Heart right ventricle (tissue), 16 donors: Measurements from ENCODE around the gene TMEM95. TPM values are rescaled to one million over a fixed set of nuclear protein-coding genes. Genes with fewer than 3 reads are reported as not detected.
A peak's percentile ranks its signal among the peaks of the same experiment; 100 is the strongest.

Experiments used
- ATAC-seq, 8 donors: fragments of 200-7000 bp; cut with Tn5 transposase; one replicate each; pipeline ENCODE4 v1.9.1; 2020; ENCODE audit warnings: mild to moderate bottlenecking in 8 of 8, moderate library complexity in 8 of 8, moderate number of reproducible peaks in 1 of 8
- DNase-seq, 2 donors: peaks; one replicate each; pipeline ENCODE4 v3.0.0-alpha.2; 2020
- H3K27ac ChIP-seq, 10 donors: fragments of 200-600 bp; sonication (generic) in 2 of 10; one replicate each; pipeline versions ENCODE4 v1.5.0 to v1.8.0; 2020 to 2022; ENCODE audit warnings: mild to moderate bottlenecking in 3 of 10
- H3K27me3 ChIP-seq, 7 donors: fragments of 200-600 bp; one replicate each; pipeline ENCODE4 v1.8.0; 2021 to 2022; ENCODE audit warnings: mild to moderate bottlenecking in 2 of 7
- H3K36me3 ChIP-seq, 9 donors: fragments of 200-600 bp; sonication (generic) in 1 of 9; one replicate each; pipeline versions ENCODE4 v1.5.0 to v1.8.0; 2020 to 2022; ENCODE audit warnings: mild to moderate bottlenecking in 2 of 9
- H3K4me1 ChIP-seq, 9 donors: fragments of 200-600 bp; sonication (generic) in 1 of 9; one replicate each; pipeline versions ENCODE4 v1.5.0 to v1.8.0; 2020 to 2022; ENCODE audit warnings: mild to moderate bottlenecking in 4 of 9
- H3K4me3 ChIP-seq, 10 donors: fragments of 200-600 bp; sonication (generic) in 2 of 10; one replicate each; pipeline versions ENCODE4 v1.5.0 to v1.8.0; 2020 to 2022; ENCODE audit warnings: mild to moderate bottlenecking in 7 of 10, moderate library complexity in 2 of 10
- H3K9me3 ChIP-seq, 11 donors: fragments of 200-600 bp in 10 of 11; sonication (generic) in 2 of 11; one replicate each; pipeline versions ENCODE4 v1.5.0 to v1.8.0; 2013 to 2022; ENCODE audit warnings: mild to moderate bottlenecking in 2 of 11, control low read depth in 1 of 11, moderate library complexity in 1 of 11
- WGBS, 2 donors: extraction: QIAGEN DNeasy Blood & Tissue Kit; methylation state at CpG; one replicate each; pipeline ENCODE4 v1.1.7; 2013; ENCODE audit warnings: inconsistent platforms in 1 of 2; 5-methylcytosine and 5-hydroxymethylcytosine counted together
- intact Hi-C, 10 donors: fragments of 100-400 bp; cut with DNase I; formaldehyde crosslinking; loops; one replicate each; pipeline versions ENCODE4 v1.11.1 to v1.14.2; 2022
- polyA plus RNA-seq, 2 donors: library from polyadenylated mRNA; stranded (reverse); fragments of 200-250 nt; gene quantifications; one replicate each; pipeline ENCODE4 v1.2.3, GENCODE V29; 2013
- total RNA-seq, 10 donors: library from RNA; stranded (reverse); fragmentation: NEBNext Ultra II Directional in 3 of 10; extraction: Animal tissue kit (Norgen Biotek cat#: 25700) in 3 of 10; gene quantifications; one replicate each; pipeline versions ENCODE4 v1.2.1 to v1.2.4, GENCODE V29; 2021 to 2023
- TF ChIP-seq, protein P1 (sequence below), 9 donors: fragments of 200-600 bp; sonication (generic) in 2 of 9; IDR thresholded peaks; one replicate each; pipeline versions ENCODE4 v1.5.0 to v1.8.0; 2021 to 2022; ENCODE audit warnings: antibody characterized with exemption in 9 of 9, mild to moderate bottlenecking in 5 of 9, moderate library complexity in 1 of 9
- donor health status: Arrhythmogenic right ventricular cardiomyopathy.
- donor health status: ischemic (EF 13 %, LVEDD 7.1; RV severe dilation, severe dysfunction).
- donor health status: healthy with polysubstance abuse.
- donor health status: DM: no; HTN: yes; CAD: no.
- donor health status: DM: no; HTN: no; CAD: no.
- donor health status: ischemic (EF 25% LVEDD 6.9; RV normal size, moderate dysfunction).
- donor health status: ischemic (EF 25% LVEDD 5.7; RV mildly dilated, moderate dysfunction).
- donor health status: healthy.
- donor health status: DM: yes; HTN: yes; CAD: no.
- donor health status: Ischemic cardiomyopathy.
- donor health status: ischemic (EF 35%, LVEDD 5.7; RV mildly dilated, moderate dysfunction).
- donor health status: nonischemic (EF 11% LVEDD 7.7; RV severe dilation, severe dysfunction).
- donor health status: DM: yes; HTN: yes; CAD: no.
- donor health status: PGD.
- donor health status: ischemic (EF 29% LVEDD 5.4; RV normal size, mild dysfunction).
- donor health status: nonischemic (EF 23%, LVEDD 6.1; RV moderate dilation, normal function).

Gene TMEM95
- total and polyA plus RNA-seq, 12 donors = 0.39 TPM; not detected in 11

DNA sequence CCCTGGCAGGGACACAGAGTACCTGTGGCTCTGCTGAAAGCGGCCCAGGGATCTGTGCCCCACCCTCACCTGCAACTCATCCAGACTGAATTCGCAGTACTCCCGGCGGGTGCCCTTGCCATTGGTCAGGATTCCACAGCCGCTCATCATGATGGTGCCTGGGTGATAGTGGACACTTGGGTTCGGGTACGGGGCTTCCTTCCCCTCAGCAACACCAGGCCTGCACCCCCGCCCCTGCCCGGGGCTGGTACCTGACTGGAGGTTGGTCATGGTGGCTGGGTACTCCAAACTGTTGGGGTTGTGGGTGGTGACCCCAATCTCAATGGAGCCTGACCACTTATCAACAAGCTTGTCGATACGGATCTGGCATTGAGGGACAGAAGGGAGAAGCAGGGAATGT is 28.8 kb upstream of the TMEM95 start:
- H3K4me1 ChIP-seq = peaks cover 0 to 25% (median 20%) of the 10 kb centered on the region in 9 donors
- peaks cover 5 to 56% (median 37%) of the 10 kb centered on the region in 9 donors for H3K36me3 ChIP-seq
- H3K27ac ChIP-seq = no peak overlapping the region
- WGBS, 2 donors = 89 to 93% methylated on average over 11 of the region's 11 CpGs
- TF ChIP-seq, protein P1, sequence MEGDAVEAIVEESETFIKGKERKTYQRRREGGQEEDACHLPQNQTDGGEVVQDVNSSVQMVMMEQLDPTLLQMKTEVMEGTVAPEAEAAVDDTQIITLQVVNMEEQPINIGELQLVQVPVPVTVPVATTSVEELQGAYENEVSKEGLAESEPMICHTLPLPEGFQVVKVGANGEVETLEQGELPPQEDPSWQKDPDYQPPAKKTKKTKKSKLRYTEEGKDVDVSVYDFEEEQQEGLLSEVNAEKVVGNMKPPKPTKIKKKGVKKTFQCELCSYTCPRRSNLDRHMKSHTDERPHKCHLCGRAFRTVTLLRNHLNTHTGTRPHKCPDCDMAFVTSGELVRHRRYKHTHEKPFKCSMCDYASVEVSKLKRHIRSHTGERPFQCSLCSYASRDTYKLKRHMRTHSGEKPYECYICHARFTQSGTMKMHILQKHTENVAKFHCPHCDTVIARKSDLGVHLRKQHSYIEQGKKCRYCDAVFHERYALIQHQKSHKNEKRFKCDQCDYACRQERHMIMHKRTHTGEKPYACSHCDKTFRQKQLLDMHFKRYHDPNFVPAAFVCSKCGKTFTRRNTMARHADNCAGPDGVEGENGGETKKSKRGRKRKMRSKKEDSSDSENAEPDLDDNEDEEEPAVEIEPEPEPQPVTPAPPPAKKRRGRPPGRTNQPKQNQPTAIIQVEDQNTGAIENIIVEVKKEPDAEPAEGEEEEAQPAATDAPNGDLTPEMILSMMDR (IDR thresholded peaks at IDR 0.05) = no peak
- no peaks in the 10 kb centered on the region for H3K27me3 ChIP-seq
- no peak for DNase-seq
- ATAC-seq = no peak
- no peaks in the 10 kb centered on the region for H3K9me3 ChIP-seq
- no peak overlapping the region for H3K4me3 ChIP-seq
- intact Hi-C loops = no loop called here

- DNase-seq = no peak
- Histone ChIP-seq H3K36me3 (peaks cover 5 to 47% (median 28%) of the 10 kb centered on the region in 9 donors), H3K9me3 (no peaks in the 10 kb centered on the region), H3K27me3 (no peaks in the 10 kb centered on the region), H3K4me1 (peaks cover 0 to 25% (median 20%) of the 10 kb centered on the region in 9 donors), H3K4me3 (no peak overlapping the region), H3K27ac (no peak overlapping the region)
- intact Hi-C loops = no loop called here
- no peak for ATAC-seq
- WGBS, 2 donors = 88 to 92% methylated on average over 7 of the region's 7 CpGs
- TF ChIP-seq, protein P1 (IDR thresholded peaks at IDR 0.05) = no peak
Observed at GRCh38 chr17:7327056-7327455, 27.9 kb upstream of the TMEM95 start.

- Histone ChIP-seq H3K4me3 (no peak overlapping the region), H3K9me3 (no peaks in the 10 kb centered on the region), H3K27ac (no peak overlapping the region), H3K4me1 (peaks cover 0 to 30% (median 20%) of the 10 kb centered on the region in 9 donors), H3K27me3 (no peaks in the 10 kb centered on the region), H3K36me3 (peaks cover 2 to 43% (median 24%) of the 10 kb centered on the region in 9 donors)
- intact Hi-C loops = no loop called here
- no peak for DNase-seq
- no peak for ATAC-seq
- TF ChIP-seq, protein P1 (IDR thresholded peaks at IDR 0.05) = no peak
- WGBS, 2 donors = 81 to 88% methylated on average over 17 of the region's 17 CpGs
Observed at GRCh38 chr17:7327501-7327900, 27.5 kb upstream of the TMEM95 start.

- Histone ChIP-seq H3K27ac (peak overlapping the region in 3 of 10 donors; percentile 82 to 92 (median 89)), H3K36me3 (peaks cover 0 to 38% (median 19%) of the 10 kb centered on the region in 9 donors), H3K9me3 (no peaks in the 10 kb centered on the region), H3K27me3 (no peaks in the 10 kb centered on the region), H3K4me3 (peak overlapping the region in 4 of 10 donors; percentile 81 to 93 (median 86)), H3K4me1 (peaks cover 0 to 30% (median 20%) of the 10 kb centered on the region in 9 donors)
- DNase-seq (no peak), ATAC-seq (no peak)
- TF ChIP-seq, protein P1 (IDR thresholded peaks at IDR 0.05) = no peak
- 64 to 83% methylated on average over 1 of the region's 1 CpG for WGBS, 2 donors
- intact Hi-C loops = no loop called here
Observed at GRCh38 chr17:7328009-7328408, 26.9 kb upstream of the TMEM95 start.
